Measurements from ENCODE around the gene DPF1. TPM values are rescaled to one million over a fixed set of nuclear protein-coding genes. Genes with fewer than 3 reads are reported as not detected.

The DPF1 gene
- total RNA-seq, 5 donors from 2014 or later (not counting 1 experiment from before 2014, with no cell fraction given) = not detected

DNA sequence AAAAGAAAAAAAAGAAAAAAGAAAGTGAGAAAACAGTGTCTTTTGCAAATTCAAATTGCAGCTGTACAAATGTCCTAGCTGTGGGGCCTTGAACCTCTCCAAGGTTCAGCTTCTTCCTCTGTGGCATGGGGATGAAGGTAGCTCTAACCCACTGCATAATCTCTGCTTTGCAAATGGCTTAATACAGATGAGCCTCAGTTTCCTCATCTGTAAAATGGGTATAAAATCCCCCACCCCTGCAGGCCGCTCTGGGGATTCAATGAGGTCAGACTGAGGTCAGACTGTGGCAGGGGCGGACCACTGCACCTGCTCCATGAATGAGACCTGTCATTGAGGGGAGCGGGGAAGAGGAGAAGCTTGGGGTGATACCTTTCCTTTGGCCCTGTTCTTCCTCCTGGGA is 5.8 kb downstream of the DPF1 start:
- POLR2A ChIA-PET = interaction anchor here in 1 of 2 donors (0.6 kb wide), 1 partner anchor 1109 kb away, joined by 3 read pairs; no protein-coding TSS in a partner anchor
- H3K27me3 ChIP-seq (replicated peaks in 1 of 2; ENCODE audit: control insufficient read depth in 2 of 2, extremely low read depth in 1 of 2, insufficient read depth in 2 of 2, low read length in 1 of 2) = peaks cover 9 to 93% of the 10 kb centered on the region in 2 experiments

DNA sequence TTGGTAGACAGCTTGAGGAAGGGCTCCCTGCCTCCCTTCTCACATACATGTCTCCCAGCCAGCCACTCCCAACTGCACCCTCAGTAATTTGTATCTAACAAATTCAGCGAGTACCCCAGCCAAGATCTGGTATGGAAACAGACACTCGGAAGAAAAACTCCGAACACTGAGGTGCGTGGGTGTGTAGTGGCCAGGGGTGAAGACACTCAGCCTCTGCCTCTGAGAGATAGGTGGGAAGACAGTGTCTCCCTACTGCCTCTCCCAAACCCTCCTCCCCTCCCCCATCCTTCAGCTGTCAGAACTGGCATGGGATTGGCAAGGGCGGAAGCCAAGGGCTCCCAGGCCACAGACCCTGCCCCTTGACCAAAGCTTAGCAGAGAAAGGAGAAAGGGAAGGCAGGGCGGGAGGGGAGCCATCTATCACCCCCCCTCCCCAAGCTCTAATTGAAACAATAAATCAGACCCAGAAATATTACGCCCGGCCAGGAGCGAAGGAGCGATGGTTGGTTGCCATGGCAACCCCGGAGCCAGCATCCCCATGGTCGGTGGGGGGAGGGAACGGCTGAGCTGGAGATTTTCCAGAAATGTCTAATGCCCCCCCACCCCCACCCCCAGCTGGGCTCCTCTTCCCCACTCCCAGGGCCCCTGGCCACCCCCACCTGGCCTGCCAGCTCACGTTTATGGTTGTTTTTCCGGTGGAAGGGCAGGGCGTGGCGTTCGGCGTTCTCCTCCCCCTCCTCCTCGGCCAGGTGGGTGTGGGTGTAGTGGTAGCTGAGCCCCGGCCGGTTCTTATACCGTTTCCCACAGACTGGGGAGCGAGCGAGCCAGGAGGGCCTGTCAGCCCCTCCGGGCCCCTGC is 7.0 kb downstream of the DPF1 start:
- ATAC-seq (replicated peaks in 1 of 4) = no peak
- POLR2A ChIA-PET = no interaction called here
- Histone ChIP-seq H3K36me3 (ENCODE audit: control insufficient read depth in 2 of 2, extremely low read depth in 1 of 2, insufficient read depth in 1 of 2, low read length in 1 of 2) (no peaks in the 10 kb centered on the region), H3K27ac (ENCODE audit: low read length) (no peak overlapping the region), H3K27me3 (replicated peaks in 1 of 2; ENCODE audit: control insufficient read depth in 2 of 2, extremely low read depth in 1 of 2, insufficient read depth in 2 of 2, low read length in 1 of 2) (peaks cover 7 to 93% of the 10 kb centered on the region in 2 experiments), H3K4me3 (ENCODE audit: control insufficient read depth in 1 of 2, extremely low read depth in 1 of 2, low read length in 1 of 2) (no peak overlapping the region), H3K4me1 (ENCODE audit: control insufficient read depth in 1 of 2, extremely low read depth in 1 of 2, insufficient read depth in 2 of 2, low read length in 2 of 2) (peaks cover 0 to 16% of the 10 kb centered on the region in 2 experiments), H3K9me3 (no peaks in the 10 kb centered on the region)
- H3K27ac Mint-ChIP-seq = no peak overlapping the region
- CTCF ChIA-PET = no interaction called here
- H3K36me3 Mint-ChIP-seq = no peaks in the 10 kb centered on the region
- H3K27me3 Mint-ChIP-seq = peaks cover 39 to 64% of the 10 kb centered on the region in 2 donors
- WGBS (ENCODE audit: insufficient coverage) = no CpG with 5 or more reads among the region's 26 CpGs
- DNase-seq = no peak
- peaks cover 11 to 14% (median 12%) of the 10 kb centered on the region in 3 donors for H3K4me1 Mint-ChIP-seq
- no peaks in the 10 kb centered on the region for H3K9me3 Mint-ChIP-seq
- H3K4me3 Mint-ChIP-seq = no peak overlapping the region

More for the DNA sequence above, 5.8 kb downstream of the DPF1 start:
- Histone ChIP-seq H3K4me1 (ENCODE audit: control insufficient read depth in 1 of 2, extremely low read depth in 1 of 2, insufficient read depth in 2 of 2, low read length in 2 of 2) (peaks cover 0 to 15% of the 10 kb centered on the region in 2 experiments), H3K36me3 (ENCODE audit: control insufficient read depth in 2 of 2, extremely low read depth in 1 of 2, insufficient read depth in 1 of 2, low read length in 1 of 2) (no peaks in the 10 kb centered on the region), H3K4me3 (ENCODE audit: control insufficient read depth in 1 of 2, extremely low read depth in 1 of 2, low read length in 1 of 2) (no peak overlapping the region), H3K27ac (ENCODE audit: low read length) (no peak overlapping the region), H3K9me3 (no peaks in the 10 kb centered on the region)
- DNase-seq (no peak), ATAC-seq (replicated peaks in 1 of 4) (no peak)
- no peaks in the 10 kb centered on the region for H3K9me3 Mint-ChIP-seq
- peaks cover 16 to 17% (median 16%) of the 10 kb centered on the region in 3 donors for H3K4me1 Mint-ChIP-seq
- WGBS (ENCODE audit: insufficient coverage) = 100% methylated on average over 1 of the region's 3 CpGs
- CTCF ChIA-PET = no interaction called here
- no peak overlapping the region for H3K27ac Mint-ChIP-seq
- no peak overlapping the region for H3K4me3 Mint-ChIP-seq
- no peaks in the 10 kb centered on the region for H3K36me3 Mint-ChIP-seq
- H3K27me3 Mint-ChIP-seq = peaks cover 42 to 67% of the 10 kb centered on the region in 2 donors

- ATAC-seq (replicated peaks in 1 of 4) (peak; percentile 41 to 83 (median 60)), DNase-seq (peak in 34 of 35 experiments; percentile 13 to 72 (median 54))
- H3K36me3 Mint-ChIP-seq = peaks cover 5% of the 10 kb centered on the region
- ChIA-PET CTCF (no interaction called here), POLR2A (no interaction called here)
- H3K27ac Mint-ChIP-seq = peak overlapping the region in 1 of 2 donors; percentile 52
- H3K4me1 Mint-ChIP-seq = peaks cover 24 to 27% (median 24%) of the 10 kb centered on the region in 3 donors
- peak overlapping the region in 1 of 3 donors; percentile 61 for H3K4me3 Mint-ChIP-seq
- peaks cover 39 to 58% of the 10 kb centered on the region in 2 donors for H3K27me3 Mint-ChIP-seq
- peaks cover 2 to 97% of the 10 kb centered on the region in 2 experiments for H3K27me3 ChIP-seq (replicated peaks in 1 of 2; ENCODE audit: control insufficient read depth in 2 of 2, extremely low read depth in 1 of 2, insufficient read depth in 2 of 2, low read length in 1 of 2)
- WGBS (ENCODE audit: insufficient coverage) = 3% methylated on average over 23 of the region's 24 CpGs
- H3K9me3 Mint-ChIP-seq = no peaks in the 10 kb centered on the region
- no peaks in the 10 kb centered on the region for H3K9me3 ChIP-seq
- H3K36me3 ChIP-seq (ENCODE audit: control insufficient read depth in 2 of 2, extremely low read depth in 1 of 2, insufficient read depth in 1 of 2, low read length in 1 of 2) = no peaks in the 10 kb centered on the region
- peaks cover 0 to 40% of the 10 kb centered on the region in 2 experiments for H3K4me1 ChIP-seq (ENCODE audit: control insufficient read depth in 1 of 2, extremely low read depth in 1 of 2, insufficient read depth in 2 of 2, low read length in 2 of 2)
- H3K27ac ChIP-seq (ENCODE audit: low read length) = no peak overlapping the region
- no peak overlapping the region for H3K4me3 ChIP-seq (ENCODE audit: control insufficient read depth in 1 of 2, extremely low read depth in 1 of 2, low read length in 1 of 2)
Observed at GRCh38 chr19:38213911-38214625, 10.0 kb downstream of the DPF1 start.

DNA sequence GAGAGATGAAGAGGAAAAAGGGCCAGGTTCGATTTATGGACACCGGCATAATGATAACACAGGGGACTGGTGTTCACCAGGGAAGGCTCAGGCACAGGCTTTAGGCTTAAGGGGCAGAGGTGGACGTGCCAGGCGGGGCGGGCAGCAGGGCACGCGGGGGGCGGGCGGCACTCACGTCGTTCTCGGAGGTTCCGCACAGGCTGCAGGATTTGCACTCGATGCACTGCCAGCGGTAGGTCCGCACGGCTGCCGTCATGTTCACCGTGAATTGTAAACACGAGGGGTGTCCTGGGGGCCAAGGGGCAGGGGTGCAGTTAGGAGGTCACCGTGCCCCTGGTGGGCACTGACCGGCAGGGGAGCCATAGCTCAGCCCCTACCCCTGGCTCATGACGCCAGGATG is 10.6 kb downstream of the DPF1 start:
- H3K4me3 Mint-ChIP-seq = no peak overlapping the region
- no peak overlapping the region for H3K27ac Mint-ChIP-seq
- ChIA-PET CTCF (no interaction called here), POLR2A (no interaction called here)
- peaks cover 24 to 27% (median 24%) of the 10 kb centered on the region in 3 donors for H3K4me1 Mint-ChIP-seq
- H3K9me3 Mint-ChIP-seq = no peaks in the 10 kb centered on the region
- DNase-seq (no peak), ATAC-seq (replicated peaks in 1 of 4) (no peak)
- WGBS (ENCODE audit: insufficient coverage) = 86% methylated on average over 23 of the region's 23 CpGs
- no peaks in the 10 kb centered on the region for H3K9me3 ChIP-seq
- peaks cover 5% of the 10 kb centered on the region for H3K36me3 Mint-ChIP-seq
- no peak overlapping the region for H3K4me3 ChIP-seq (ENCODE audit: control insufficient read depth in 1 of 2, extremely low read depth in 1 of 2, low read length in 1 of 2)
- H3K27ac ChIP-seq (ENCODE audit: low read length) = no peak overlapping the region
- peaks cover 36 to 58% of the 10 kb centered on the region in 2 donors for H3K27me3 Mint-ChIP-seq
- peaks cover 0 to 40% of the 10 kb centered on the region in 2 experiments for H3K4me1 ChIP-seq (ENCODE audit: control insufficient read depth in 1 of 2, extremely low read depth in 1 of 2, insufficient read depth in 2 of 2, low read length in 2 of 2)
- H3K27me3 ChIP-seq (replicated peaks in 1 of 2; ENCODE audit: control insufficient read depth in 2 of 2, extremely low read depth in 1 of 2, insufficient read depth in 2 of 2, low read length in 1 of 2) = peaks cover 2 to 97% of the 10 kb centered on the region in 2 experiments
- H3K36me3 ChIP-seq (ENCODE audit: control insufficient read depth in 2 of 2, extremely low read depth in 1 of 2, insufficient read depth in 1 of 2, low read length in 1 of 2) = no peaks in the 10 kb centered on the region

GRCh38 chr19:38211766-38212165 is 12.3 kb downstream of the DPF1 start:
- WGBS (ENCODE audit: insufficient coverage) = no CpG with 5 or more reads among the region's 15 CpGs
- ATAC-seq (replicated peaks in 1 of 4) = no peak

DNA sequence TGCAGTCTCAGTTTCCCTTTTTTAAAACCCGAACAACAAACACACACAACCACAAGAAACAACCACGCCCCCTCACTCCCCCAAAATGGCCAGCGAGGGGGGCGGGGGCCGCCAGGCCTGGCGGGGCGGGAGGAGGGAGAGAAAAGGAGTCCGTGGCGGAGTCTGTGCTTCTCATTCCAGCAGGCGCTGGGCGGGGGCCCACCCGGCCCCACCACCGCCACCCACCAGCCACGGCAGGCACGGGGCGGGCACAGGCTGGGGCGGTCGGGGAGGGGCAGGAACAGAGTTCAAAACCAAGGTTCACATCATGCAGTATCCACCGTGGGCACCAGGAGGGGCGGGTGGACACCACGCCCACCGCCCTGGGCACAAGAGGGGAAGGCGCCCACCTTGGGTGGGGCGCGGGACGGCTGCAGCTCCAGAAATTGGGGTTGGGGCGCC is 12.9 kb downstream of the DPF1 start:
- no peak overlapping the region for H3K4me3 ChIP-seq (ENCODE audit: control insufficient read depth in 1 of 2, extremely low read depth in 1 of 2, low read length in 1 of 2)
- peaks cover 24 to 27% (median 24%) of the 10 kb centered on the region in 3 donors for H3K4me1 Mint-ChIP-seq
- 10% methylated on average over 16 of the region's 27 CpGs for WGBS (ENCODE audit: insufficient coverage)
- peaks cover 37 to 50% of the 10 kb centered on the region in 2 donors for H3K27me3 Mint-ChIP-seq
- peak in 3 of 4 experiments; percentile 26 to 50 (median 39) for ATAC-seq (replicated peaks in 1 of 4)
- no peaks in the 10 kb centered on the region for H3K9me3 Mint-ChIP-seq
- no peak overlapping the region for H3K27ac ChIP-seq (ENCODE audit: low read length)
- peaks cover 0 to 3% of the 10 kb centered on the region in 2 donors for H3K36me3 ChIP-seq (ENCODE audit: control insufficient read depth in 2 of 2, extremely low read depth in 1 of 2, insufficient read depth in 1 of 2, low read length in 1 of 2)
- no peaks in the 10 kb centered on the region for H3K9me3 ChIP-seq
- no peak overlapping the region for H3K27ac Mint-ChIP-seq
- peaks cover 2 to 90% of the 10 kb centered on the region in 2 experiments for H3K27me3 ChIP-seq (replicated peaks in 1 of 2; ENCODE audit: control insufficient read depth in 2 of 2, extremely low read depth in 1 of 2, insufficient read depth in 2 of 2, low read length in 1 of 2)
- peaks cover 0 to 40% of the 10 kb centered on the region in 2 experiments for H3K4me1 ChIP-seq (ENCODE audit: control insufficient read depth in 1 of 2, extremely low read depth in 1 of 2, insufficient read depth in 2 of 2, low read length in 2 of 2)
- ChIA-PET CTCF (no interaction called here), POLR2A (no interaction called here)
- peaks cover 22% of the 10 kb centered on the region for H3K36me3 Mint-ChIP-seq
- H3K4me3 Mint-ChIP-seq = peak overlapping the region in 1 of 3 donors; percentile 34
- DNase-seq = peak in 3 of 35 experiments; percentile 13 to 20 (median 20)

More at GRCh38 chr19:38211766-38212165, 12.3 kb downstream of the DPF1 start:
- Histone ChIP-seq H3K9me3 (no peaks in the 10 kb centered on the region), H3K27me3 (replicated peaks in 1 of 2; ENCODE audit: control insufficient read depth in 2 of 2, extremely low read depth in 1 of 2, insufficient read depth in 2 of 2, low read length in 1 of 2) (peaks cover 2 to 91% of the 10 kb centered on the region in 2 experiments), H3K4me3 (ENCODE audit: control insufficient read depth in 1 of 2, extremely low read depth in 1 of 2, low read length in 1 of 2) (no peak overlapping the region), H3K36me3 (ENCODE audit: control insufficient read depth in 2 of 2, extremely low read depth in 1 of 2, insufficient read depth in 1 of 2, low read length in 1 of 2) (no peaks in the 10 kb centered on the region), H3K4me1 (ENCODE audit: control insufficient read depth in 1 of 2, extremely low read depth in 1 of 2, insufficient read depth in 2 of 2, low read length in 2 of 2) (peaks cover 0 to 40% of the 10 kb centered on the region in 2 experiments), H3K27ac (ENCODE audit: low read length) (no peak overlapping the region)
- Mint-ChIP-seq H3K27me3 (peaks cover 37 to 53% of the 10 kb centered on the region in 2 donors), H3K27ac (no peak overlapping the region), H3K4me3 (no peak overlapping the region), H3K9me3 (no peaks in the 10 kb centered on the region), H3K4me1 (peaks cover 24 to 27% (median 24%) of the 10 kb centered on the region in 3 donors), H3K36me3 (peaks cover 18% of the 10 kb centered on the region)
- DNase-seq = no peak
- ChIA-PET CTCF (interaction anchor here in 1 of 2 donors (0.5 kb wide), 1 partner anchor 305 kb away, joined by 3 read pairs; the partner anchor contains the start of gene WDR87), POLR2A (no interaction called here)

All from T-cell (primary cell).